GM21737 (cell line): Measurements from ENCODE around the gene RPSA.
A peak's percentile ranks its signal among the peaks of the same experiment; 100 is the strongest.
"Not testable (repeated sequence)": the region's sequence is repeated elsewhere in the genome, so short reads cannot be mapped to it uniquely, and the experiment has no call there.

Source experiments
- ATAC-seq: cut with Tn5 transposase; IDR thresholded peaks from one replicate; pipeline ENCODE4 v1.9.1; 2021; ENCODE audit warnings: mild to moderate bottlenecking, moderate library complexity; ENCODE audit not compliant: unreplicated experiment

The RPSA gene

DNA sequence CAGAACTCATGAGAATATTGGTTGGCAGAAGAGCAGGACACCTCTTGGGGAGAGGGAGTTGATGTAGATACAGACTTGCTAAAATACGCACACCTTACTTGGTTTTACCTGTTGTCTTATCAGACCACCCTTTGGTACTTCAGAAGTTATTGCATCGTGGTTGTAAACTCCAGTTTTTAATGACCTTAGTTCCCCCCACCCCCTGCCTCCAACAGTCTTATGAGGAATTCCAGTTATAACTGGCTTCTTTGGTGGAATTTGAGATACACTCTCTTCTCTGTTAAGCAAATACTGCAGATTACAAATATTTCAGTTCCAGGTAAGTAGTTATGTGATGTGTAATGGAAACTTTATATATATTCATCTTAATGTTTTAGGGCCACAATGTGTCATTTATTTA is 18.4 kb upstream of the RPSA start:
- ATAC-seq = no peak

DNA sequence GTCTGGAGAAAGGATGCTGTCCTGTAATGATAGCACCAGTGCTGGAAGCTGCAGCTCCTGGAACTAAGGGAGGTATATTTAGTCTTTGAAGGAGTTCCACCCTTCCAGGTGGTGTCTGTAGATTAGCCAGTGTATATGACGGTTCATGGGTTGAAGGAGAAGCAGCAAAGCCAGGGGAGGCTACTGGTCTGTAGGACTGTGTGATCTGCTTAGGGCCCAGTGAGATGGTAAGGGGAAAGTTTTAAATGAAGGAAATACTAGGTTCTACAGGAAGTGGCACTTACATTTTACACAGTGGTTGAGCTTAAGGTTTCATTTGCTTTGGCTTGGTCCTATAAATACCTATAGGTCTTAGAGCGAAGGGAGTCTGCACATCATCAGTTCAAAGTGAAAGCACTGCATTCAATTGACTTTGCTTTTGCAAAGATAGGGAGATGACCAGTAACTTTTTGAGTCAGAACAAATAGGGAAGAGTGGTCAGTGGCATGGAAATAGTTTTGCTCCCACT is 17.7 kb upstream of the RPSA start:
- ATAC-seq = peak; percentile 70

DNA sequence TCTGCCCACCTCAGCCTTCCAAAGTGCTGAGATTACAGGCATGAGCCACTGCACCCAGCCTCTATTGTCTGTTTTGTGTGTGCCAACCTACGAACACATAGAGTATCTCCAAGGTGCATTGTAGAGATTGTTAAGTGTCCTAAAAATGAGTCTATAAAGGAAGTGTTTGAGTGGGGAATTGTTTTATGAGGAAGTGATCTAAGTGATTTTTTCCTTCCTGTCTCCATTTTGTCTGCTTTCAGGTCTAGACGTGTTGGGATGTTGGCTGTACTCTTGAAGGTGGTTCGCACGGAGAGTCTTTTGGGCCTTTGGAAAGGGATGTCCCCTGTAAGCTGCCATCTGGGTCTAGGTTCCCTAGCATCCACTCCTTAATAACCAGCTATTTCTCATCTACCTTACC is 16.3 kb upstream of the RPSA start:
- ATAC-seq = no peak

DNA sequence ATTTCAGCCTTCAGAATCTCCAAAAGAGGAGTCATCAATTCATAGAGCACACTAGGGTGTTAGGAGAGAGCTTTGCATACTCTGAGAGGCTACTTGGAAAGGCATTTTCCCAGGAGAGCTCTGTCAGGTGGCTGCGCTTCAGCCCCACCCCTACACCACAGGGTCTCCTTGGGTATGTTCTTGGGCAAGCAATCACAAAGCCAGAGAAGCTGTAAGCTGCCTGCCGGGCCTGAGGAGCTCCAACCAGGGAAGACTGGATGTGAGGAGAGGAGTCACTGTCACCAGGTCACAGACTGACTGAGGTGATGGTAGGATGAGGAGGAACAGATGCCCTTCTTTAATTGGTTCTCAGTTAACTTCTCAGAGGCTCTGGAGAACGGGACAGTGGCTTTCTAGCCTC is 9.8 kb upstream of the RPSA start:
- ATAC-seq = no peak

DNA sequence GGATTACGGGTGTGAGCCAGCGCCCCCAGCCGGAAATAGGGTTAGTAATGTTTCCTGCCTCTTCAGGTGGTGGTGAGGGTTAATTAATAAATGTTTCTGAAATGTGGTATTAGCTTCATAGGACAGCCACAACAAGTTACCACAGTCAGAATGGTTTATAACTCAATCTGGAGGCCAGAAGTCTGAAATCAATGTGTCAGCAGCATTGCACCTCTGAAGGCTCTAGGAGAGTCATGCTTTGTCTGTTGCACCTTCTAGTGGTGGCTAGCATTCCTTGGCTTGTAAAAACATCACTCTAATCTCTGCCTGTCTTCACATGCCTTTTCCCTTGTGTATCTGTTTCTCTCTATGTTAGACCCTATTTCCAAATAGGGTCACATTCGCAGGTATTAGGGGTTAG is 7.8 kb upstream of the RPSA start:
- no peak for ATAC-seq

DNA sequence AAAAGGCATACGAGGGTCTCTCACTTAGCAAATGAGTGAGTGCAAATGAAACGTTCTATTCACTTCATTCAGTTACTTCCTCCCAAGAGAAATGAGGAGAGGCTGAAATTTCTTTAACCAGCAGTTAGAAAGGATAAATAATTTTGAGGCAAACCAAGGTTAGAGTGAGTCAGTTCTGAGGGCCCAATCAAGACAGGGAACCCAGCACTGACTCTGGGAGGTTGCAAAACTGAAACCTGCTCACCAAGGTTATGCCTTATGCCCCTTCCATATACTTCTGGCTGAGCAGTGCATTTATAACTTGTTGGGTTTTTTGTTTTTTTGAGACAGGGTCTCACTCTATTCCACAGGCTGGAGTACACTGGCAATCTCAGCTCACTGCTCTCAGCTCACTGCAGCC is 4.5 kb upstream of the RPSA start:
- ATAC-seq = no peak

DNA sequence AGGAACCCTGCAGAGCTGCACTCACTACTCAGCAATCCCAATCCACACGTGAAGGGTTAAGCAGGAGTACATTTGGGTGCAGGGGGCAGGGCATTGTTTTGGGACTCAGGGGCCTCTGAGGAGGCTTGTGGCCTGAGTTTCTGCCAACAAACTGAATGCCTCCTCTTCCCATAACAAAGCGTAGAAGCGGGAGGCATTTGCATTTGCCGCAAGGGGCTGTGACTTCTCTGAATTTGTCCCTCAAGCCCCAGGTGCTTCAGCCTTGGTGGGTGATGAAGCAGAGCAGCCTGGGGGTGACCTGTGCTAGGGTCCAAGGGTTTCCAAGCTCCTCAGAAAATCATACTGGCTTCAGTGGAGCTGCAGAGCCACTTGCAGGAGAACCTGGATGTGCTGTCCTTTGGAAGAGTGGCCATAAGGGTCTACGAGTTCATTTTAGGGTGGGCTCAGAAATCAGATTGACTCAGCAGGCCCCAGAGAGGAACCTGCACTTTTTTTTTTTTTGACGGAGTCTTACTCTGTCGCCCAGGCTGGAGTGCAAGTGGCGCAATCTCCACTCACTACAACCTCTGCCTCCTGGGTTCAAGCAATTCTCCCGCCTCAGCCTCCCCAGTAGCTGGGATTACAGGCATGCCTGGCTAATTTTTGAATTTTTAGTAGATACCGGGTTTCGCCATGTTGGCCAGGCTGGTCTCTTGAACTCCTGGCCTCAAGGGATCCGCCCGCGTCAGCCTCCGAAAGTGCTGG is 1.4 kb upstream of the RPSA start:
- no peak for ATAC-seq

DNA sequence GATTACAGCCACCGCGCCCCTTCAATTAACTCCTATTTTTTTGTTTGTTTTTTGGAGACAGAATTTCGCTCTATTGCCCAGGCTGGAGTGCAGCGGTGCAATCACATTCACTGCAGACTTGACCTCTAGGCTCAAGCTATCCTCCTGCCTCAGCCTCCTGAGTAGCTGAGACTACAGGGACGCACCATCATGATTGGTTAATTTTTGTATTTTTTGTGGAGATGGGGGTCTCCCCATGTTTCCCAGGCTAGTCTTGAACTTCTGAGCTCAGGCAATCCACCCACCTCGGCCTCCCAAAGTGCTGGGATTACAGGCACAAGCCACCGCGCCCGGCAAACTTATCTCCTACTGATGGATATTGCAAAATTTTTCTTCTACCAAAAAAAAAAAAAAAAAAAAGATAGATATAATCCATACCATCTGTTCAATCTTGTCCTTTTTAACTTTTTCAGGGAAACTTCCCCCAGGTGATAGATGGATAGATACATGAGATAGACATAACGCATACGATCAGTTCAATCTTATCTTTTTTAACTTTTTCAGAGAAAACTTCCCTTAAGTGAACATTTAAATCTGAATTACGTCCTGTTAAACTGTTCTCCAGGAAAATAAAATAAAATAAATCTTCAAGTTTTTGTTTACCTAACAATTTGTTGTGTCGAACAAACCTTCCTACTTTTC is 693 bp upstream of the RPSA start:
- no peak for ATAC-seq

DNA sequence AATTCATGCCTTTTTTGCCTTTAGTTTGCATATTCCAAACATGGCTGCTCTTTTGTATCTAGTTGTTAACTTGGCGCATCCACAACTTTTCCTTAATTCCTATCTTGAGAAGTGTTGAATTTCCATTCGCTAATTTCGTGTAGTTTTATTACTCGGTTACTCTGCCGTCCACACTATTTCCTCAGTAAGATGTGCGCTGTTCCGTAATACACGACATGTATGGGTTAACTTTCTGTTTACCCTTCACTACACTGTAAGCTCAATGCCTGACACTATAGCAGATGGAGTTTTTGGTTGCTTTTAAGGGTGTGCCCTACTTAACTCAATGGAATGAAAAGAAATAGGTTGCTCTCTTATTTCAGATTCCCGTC is 724 bp downstream of the RPSA start:
- ATAC-seq = no peak

DNA sequence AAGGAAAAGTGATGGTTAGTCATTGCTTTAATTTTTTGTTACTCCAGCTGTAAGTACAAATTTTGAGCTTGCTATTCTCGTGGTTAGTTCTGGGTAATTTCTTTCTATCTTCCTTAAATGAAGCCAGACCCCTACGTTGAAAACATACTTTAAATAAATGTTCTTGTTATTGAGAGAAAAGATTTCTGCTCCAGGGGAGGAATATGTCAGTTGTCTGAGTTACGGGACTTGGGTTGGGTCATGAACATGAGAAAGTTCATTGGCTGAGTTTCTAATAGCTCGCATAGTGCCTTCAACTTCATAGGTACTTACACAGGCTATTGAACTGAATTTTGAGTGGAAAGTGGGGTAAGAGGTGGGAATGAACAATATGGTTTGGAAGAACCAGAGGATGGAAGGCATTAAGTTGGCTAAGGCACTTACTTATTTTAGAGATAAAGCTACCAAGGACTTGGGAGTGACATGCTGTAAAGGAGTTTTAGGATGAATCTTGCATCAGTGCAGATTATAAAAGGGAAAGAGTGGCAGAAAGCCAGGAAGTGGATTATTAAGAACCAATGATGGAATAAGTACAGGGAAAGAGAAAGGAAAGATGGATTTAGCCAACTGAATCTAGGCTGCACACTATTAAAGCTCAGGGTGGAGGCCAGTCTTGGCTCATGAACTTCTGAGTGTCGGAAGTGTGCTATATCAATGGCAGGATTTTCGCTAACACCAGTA is 1.4 kb downstream of the RPSA start:
- no peak for ATAC-seq

DNA sequence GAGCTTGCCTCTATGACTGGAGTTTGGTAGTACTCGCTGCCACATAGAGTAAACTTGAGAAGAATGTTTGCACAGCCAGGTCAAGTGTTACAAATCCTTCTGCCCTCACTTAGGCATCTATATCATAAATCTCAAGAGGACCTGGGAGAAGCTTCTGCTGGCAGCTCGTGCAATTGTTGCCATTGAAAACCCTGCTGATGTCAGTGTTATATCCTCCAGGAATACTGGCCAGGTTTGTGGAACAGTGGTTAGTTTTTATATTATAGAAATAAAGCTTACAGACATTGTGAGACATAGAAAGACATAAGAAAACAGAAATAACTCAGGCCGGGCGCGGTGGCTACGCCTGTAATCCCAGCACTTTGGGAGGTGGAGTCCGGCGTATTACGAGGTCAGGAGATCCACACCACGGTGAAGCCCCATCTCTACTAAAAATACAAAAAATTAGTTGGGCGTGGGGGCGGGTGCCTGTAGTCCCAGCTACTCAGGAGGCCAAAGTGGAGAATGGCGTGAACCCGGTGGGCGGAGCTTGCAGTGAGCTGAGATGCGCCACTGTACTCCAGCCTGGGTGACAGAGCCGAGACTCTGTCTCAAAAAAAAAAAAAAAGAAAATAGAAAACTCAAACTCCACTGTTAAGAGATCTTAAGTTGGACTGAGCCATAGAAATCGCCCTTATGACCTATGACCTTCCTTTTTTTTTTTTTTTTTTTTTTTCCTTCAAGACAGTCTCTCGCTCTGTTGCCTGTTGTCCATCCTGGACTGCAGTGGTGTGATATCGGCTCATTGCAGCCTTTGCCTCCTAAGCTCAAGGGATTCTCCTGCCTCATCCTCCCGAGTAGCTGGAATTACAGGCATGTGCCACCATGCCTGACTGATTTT is 2.2 kb downstream of the RPSA start:
- no peak for ATAC-seq

DNA sequence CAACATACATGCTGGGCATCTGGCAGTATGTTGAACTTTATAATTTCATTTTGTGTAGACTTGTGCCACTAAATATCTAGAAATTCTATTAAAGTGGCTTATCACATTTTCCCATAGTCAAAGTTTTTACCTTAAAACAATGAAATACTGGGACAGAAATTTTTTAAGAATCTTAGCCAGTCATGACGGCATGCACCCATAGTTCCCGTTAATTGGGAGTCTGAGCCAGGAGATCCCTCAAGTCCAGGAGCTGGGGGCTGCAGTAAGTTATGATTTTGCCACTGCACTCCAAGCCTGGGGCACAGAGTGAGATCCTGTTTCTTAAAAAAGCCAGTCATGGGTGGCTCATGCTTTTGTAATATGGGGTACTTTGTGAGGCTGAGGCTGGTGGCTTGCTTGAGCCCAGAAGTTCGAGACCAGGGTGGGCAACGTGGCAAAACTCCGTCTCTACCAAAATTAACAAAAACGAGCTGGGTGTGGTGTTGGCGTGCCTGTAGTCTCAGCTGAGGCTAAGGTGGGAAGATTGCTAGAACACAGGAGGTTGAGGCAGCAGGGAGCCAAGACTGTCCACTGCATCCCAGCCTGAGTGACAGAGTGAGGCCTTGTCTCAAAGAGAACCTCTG is 3.1 kb downstream of the RPSA start:
- no peak for ATAC-seq

DNA sequence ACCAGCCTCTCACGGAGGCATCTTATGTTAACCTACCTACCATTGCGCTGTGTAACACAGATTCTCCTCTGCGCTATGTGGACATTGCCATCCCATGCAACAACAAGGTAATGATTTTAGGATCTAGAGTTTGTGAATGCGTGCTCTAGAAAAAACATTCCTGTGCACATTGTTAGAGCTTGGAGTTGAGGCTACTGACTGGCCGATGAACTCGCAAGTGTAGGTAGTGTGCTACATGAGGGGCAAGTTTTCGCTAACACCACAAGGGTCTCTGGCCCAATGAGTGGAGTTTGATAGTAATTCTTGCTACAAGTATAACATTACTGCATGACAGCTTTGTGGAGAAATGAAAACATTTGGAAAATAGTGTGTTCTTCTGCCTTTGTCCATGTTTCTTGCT is 4.4 kb downstream of the RPSA start:
- no peak for ATAC-seq

DNA sequence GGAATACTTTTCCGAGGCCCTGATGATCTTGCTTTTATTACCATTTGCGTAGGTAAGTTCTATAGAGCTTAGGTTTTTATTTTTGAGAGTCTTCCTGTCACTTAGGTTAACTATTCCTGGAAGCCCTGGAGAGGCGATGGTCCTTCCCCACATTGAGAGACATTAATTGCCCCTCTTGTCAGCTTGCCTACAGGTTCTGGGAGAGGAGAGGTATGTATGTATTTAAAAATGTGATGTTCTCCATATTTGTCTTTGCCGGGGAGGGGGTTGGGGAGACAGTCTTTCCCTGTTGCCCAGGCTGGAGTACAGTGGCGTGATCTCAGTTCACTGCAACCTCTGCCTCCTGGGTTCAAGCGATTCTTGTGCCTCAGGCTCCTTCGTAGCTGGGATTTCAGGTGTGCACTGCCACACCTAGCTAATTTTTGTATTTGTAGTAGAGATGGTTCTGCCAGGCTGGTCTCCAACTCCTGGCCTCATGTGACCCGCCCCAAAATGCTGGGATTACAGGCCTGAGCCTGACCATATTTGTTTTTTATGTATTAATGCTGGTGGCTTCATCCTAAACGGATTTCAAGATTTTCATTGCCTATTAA is 6.2 kb downstream of the RPSA start:
- ATAC-seq = no peak

DNA sequence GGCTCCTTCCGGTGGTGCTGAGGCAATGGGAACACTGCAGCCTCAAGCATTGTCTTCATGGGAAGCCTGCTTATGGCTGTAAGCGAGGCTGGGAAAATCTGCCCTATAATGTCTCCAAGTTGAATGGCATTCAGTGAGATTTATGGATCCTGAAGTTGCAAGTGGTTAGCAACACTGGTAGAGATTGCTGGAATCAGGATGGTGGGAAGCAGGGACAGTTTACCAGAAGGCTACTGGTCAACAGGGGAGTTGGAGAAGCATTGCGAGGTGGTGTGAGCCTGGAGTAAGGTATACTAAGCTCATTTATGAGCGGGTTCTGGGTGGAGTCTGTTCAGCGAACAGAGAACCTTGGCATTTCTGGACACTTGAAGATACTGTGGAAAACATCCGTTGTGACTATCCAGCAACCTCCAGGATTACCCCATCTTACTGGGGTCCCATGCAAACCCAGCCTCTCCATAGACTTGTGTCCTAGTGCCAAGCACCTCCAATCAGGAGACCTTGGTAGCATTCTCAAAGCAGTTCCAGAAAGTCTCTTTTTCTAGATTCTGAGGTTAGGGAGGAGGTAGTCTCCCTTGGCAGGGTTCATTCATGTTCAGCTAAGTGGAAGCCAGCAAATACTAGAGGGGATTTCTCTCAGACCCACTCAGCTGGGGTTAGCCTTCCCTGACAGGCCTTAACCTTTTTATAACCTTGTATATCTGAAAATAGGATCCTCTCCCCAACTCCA is 7.3 kb downstream of the RPSA start:
- no peak for ATAC-seq

DNA sequence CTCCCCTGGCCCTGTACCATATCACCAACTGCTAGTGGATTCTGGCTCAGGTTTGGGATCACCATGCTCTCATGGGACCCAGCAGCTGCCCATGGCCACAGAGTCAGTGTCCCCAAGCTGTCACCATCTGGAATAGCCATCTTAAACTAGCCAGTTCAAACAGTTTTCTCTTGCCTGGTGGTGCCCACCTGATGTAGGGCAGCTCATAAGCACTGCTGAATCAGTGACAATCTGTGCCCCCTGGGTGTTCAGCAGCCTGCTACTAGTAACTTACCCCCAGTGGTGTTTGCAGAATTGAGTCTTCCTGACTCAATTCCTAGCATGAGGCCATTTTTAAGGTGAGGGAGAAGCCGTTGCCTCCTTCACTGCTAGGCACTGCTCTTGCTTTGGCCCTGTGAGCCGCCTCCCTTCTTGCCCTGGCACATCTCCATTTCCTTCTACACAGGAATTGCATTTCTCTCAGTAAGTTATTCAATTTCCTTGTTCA is 7.9 kb downstream of the RPSA start:
- no peak for ATAC-seq

DNA sequence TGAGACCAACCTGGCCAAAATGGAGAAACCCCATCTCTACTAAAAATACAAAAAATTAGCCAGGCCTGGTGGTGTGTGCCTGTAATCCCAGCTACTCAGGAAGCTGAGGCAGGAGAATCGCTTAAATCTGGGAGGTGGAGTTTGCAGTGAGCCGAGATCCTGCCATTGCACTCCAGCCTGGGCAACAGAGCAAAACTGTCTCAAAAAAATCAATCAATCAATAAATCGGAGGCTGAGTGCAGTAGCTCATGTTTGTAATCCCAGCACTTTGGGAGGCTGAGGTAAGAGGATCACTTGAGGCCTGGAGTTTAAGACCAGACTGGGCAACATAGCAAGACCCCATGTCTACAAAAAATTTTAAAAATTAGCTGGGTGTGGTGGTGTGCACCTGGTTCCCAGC is 8.8 kb downstream of the RPSA start:
- ATAC-seq = not testable (repeated sequence)

DNA sequence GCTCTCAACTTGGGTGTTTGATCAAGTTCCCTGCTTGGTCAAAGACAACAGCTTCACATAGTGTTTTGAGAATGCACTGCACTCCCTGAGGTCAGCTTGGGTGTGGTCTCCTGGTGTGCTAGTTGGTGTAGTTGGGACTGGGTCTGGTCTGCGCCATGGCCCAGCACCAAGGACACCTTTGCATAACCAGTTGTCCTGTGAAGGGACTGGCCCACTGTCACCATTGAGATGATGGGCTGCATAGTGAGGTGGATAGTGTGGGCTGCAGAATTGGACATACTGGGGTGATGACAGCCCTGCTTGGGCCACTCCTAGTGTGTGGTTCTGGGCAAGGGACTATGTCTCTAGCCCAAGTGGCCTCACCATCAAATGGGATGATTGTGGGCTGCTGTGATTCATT is 9.5 kb downstream of the RPSA start:
- no peak for ATAC-seq

DNA sequence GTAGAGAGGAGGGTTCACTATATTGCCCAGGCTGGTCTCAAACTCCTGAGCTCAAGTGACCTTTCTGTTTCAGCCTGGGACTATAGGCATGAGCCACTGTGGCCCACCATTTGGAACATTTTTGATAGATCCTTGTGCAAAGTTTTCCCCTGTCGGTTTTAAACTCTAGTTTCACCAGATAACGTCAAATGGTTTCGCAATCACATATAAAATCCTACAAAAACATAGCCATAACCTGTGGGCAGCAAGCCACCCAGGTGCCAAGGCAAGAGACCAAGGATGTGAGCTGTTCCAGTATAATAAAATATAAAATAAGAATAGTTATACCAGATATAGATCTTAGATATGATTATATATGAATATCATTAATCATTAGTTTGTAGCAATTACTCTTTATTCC is 10.5 kb downstream of the RPSA start:
- not testable (repeated sequence) for ATAC-seq
